Stimulated activated CD4-positive, alpha-beta T cell treated with anti-CD3 and anti-CD28 coated beads, Interleukin-12 subunit alpha, Interleukin-12 subunit beta, amount 100 ng/mL, for 24 hours (primary cell): Measurements from ENCODE around the gene PRSS16.

Source experiments
- DNase-seq, 2 experiments: peaks; one replicate each; pipeline ENCODE4 v3.0.0-alpha.2; 2020; ENCODE audit warnings: low read depth in 2 of 2

PRSS16 gene

GRCh38 chr6:27283279-27283678, 35.8 kb downstream of the PRSS16 start:
- no peak for DNase-seq

- no peak for DNase-seq
Observed at GRCh38 chr6:27286141-27286540, 38.6 kb downstream of the PRSS16 start.

- DNase-seq: no peak
Observed at GRCh38 chr6:27287751-27288135, 40.2 kb downstream of the PRSS16 start.

- DNase-seq: no peak
Observed at GRCh38 chr6:27288136-27289044, 40.9 kb downstream of the PRSS16 start.

- DNase-seq: no peak
Observed at GRCh38 chr6:27290065-27290849, 42.8 kb downstream of the PRSS16 start.

DNA sequence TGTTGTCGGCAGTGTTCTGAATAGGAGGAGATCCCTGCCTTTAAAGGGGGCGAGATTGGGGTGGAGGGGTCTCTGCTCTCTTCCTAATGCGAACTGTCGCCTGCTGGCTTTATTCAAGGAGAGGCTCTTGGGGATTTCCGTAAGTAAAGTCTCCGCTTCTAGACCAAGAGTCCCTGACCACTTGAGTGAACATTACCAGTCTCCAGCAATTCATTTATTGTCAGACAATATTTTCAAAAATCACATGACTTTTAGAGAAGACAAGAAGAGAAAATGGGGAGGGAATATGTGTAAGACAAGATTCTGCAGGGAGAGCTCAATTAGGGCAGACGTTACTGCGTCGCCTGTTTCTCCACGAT, 43.3 kb downstream of the PRSS16 start:
- no peak for DNase-seq

DNA sequence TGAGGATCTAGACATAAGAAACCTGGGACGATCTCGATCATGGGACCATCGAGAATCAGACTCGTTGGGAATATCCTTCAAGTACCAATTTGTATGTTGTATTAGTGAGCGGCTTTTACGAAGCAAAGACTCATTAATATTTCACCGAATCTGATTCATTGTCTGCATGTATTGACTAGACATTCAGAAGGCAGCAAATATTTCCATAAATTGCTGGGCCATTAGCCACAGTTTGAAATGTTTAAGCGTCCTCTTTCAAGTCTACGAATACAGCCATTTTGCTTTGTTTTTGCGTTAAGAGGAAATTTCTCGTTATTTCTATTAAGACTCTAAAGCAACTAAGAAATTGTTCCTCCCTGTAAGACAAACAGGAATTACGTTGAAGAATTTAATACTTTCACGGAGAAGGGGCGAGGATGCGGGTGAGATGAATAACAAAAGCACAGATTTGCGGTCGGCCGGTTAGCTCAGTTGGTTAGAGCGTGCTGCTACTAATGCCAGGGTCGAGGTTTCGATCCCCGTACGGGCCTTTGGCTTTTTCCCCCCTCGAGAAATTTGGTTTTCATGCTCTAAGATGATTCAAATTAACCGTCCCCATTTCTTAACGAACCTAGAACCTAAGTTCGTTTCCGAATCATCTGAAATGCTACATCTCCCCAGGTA, 46.1 kb downstream of the PRSS16 start:
- no peak for DNase-seq

- no peak for DNase-seq
Observed at GRCh38 chr6:27294409-27294808, 46.9 kb downstream of the PRSS16 start.

- no peak for DNase-seq
Observed at GRCh38 chr6:27295301-27296079, 48.0 kb downstream of the PRSS16 start.

GRCh38 chr6:27296106-27296783, 48.7 kb downstream of the PRSS16 start:
- DNase-seq: no peak

GRCh38 chr6:27297484-27297856, 50.0 kb downstream of the PRSS16 start:
- DNase-seq: no peak

DNA sequence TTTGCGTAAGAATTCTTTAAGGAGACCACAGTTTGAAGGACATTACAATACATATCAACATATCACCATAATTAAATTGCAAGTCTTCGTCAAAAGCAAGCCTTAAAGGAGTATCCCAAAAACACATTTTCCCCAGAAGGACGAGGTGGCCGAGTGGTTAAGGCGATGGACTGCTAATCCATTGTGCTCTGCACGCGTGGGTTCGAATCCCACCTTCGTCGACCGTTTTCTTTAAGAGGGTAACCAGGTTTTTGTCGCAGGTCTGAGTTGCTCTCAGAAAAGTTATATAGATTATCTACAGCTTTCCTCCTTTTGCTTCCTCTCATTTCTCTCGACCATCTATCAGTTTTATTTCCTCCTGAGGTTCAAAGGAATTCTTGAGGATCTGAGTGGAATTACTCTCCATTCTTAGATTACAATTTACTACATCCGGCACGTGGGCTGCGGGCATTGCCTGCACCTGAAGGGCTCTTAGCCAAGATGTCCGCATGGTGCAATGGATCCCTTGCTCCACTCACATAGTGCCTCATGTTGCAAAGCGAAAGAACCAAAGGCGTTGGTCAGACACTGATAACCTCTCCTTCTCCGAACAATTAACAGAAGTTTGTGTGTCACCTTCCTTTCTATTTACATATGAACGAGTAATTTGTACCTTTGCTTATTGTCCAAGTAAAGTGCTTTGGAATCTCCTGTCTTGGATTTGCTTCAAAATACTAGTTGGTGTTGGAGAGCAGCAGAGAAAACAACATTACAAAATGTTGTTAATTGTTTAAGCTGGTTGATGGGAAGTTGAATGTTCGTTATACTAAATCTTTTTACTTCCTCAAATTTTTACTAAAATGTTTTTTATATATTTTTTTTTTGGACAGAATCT, 50.6 kb downstream of the PRSS16 start:
- peak in 1 of 2 experiments; percentile 43 for DNase-seq

DNA sequence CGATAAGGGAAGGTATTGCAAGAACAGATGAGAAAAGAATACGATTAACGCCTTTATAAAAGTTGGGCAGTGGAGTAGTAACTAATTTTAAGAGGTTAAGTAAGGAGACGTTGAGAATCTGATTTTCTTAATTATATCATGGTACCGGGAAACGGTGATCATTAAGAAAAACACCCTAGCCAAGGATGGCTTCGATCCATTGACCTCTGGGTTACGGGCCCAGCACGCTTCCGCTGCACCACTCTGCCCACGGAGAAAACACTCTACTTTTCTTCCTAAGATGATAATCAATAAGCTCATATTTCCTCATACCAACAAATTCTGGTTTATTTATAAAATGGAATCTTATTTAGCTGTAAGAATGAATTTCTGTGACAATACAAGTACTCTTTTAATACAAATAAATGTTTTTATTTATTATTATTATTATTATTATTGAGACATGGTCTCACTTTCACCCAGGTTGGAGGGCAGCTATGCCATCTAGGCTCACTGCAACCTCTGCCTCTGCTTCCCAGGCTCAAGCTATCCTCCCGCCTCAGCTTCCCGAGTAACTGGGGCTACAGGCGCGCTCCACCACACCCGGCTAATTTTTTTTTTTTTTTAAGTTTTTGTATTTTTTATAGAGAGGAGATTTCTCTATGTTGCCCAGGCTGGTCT, 56.2 kb downstream of the PRSS16 start:
- no peak for DNase-seq
